Measurements from ENCODE around the gene HSPB7. TPM values are rescaled to one million over a fixed set of nuclear protein-coding genes. Genes with fewer than 3 reads are reported as not detected.

The HSPB7 gene
- total RNA-seq, 1 experiment from 2014 or later, result 0.11 TPM

GRCh38 chr1:16009678-16010077, 8.2 kb downstream of the HSPB7 start:
- Mint-ChIP-seq H3K27me3 (ENCODE audit: low read depth) (no peaks in the 10 kb centered on the region), H3K27ac (no peak overlapping the region), H3K9me3 (no peaks in the 10 kb centered on the region), H3K4me1 (peaks cover 29% of the 10 kb centered on the region), H3K36me3 (no peaks in the 10 kb centered on the region), H3K4me3 (no peak overlapping the region)
- TF ChIP-seq OVOL2 (CRISPR knock-in tag; IDR thresholded peaks at IDR 0.05; ENCODE audit: borderline replicate concordance), result no peak
- DNase-seq (ENCODE audit: low spot score), result no peak
- CTCF ChIA-PET, result interaction anchor here (0.5 to 3.2 kb wide), 11 partner anchors 10 to 218 kb away, joined by 3 to 24 read pairs (median 5); no protein-coding TSS in a partner anchor
- no peak for ATAC-seq
- POLR2A ChIA-PET, result no interaction called here

- Mint-ChIP-seq H3K9me3 (no peaks in the 10 kb centered on the region), H3K36me3 (no peaks in the 10 kb centered on the region), H3K4me1 (peaks cover 24% of the 10 kb centered on the region), H3K27ac (no peak overlapping the region), H3K27me3 (ENCODE audit: low read depth) (no peaks in the 10 kb centered on the region), H3K4me3 (no peak overlapping the region)
- ChIA-PET CTCF (interaction anchor here (0.5 to 3.2 kb wide), 10 partner anchors 10 to 193 kb away, joined by 3 to 24 read pairs (median 6); no protein-coding TSS in a partner anchor), POLR2A (no interaction called here)
- ATAC-seq, result peak; percentile 53
- TF ChIP-seq ZNF121 (CRISPR knock-in tag; IDR thresholded peaks at IDR 0.05), result 0 out of 2 replicates have a peak, but pooled peaks have one; percentile 13
- no peak for TF ChIP-seq USF2 (CRISPR knock-in tag; IDR thresholded peaks at IDR 0.05)
- no peak for TF ChIP-seq ZNF425 (CRISPR knock-in tag; conservative IDR thresholded peaks at IDR 0.05)
- TF ChIP-seq ZNF512 (CRISPR knock-in tag; IDR thresholded peaks at IDR 0.05; ENCODE audit: borderline replicate concordance), result no peak
- peak; percentile 98 for TF ChIP-seq CTCF (IDR thresholded peaks at IDR 0.05)
- TF ChIP-seq ZNF138 (CRISPR knock-in tag; conservative IDR thresholded peaks at IDR 0.05), result no peak
- TF ChIP-seq MYBL2 (CRISPR knock-in tag; IDR thresholded peaks at IDR 0.05), result 0 out of 2 replicates have a peak, but pooled peaks have one; percentile 27
- TF ChIP-seq HMGA2 (CRISPR knock-in tag; IDR thresholded peaks at IDR 0.05), result no peak
- TF ChIP-seq TP53 (CRISPR knock-in tag; IDR thresholded peaks at IDR 0.05), result no peak
- TF ChIP-seq STAT6 (CRISPR knock-in tag; conservative IDR thresholded peaks at IDR 0.05; ENCODE audit: low read depth), result no peak
- TF ChIP-seq ATF2 (CRISPR knock-in tag; IDR thresholded peaks at IDR 0.05; ENCODE audit: borderline replicate concordance, low read depth), result no peak
- TF ChIP-seq ATF1 (CRISPR knock-in tag; IDR thresholded peaks at IDR 0.05), result no peak
- DNase-seq (ENCODE audit: low spot score), result peak; percentile 97
Measured at GRCh38 chr1:16009030-16009460, 8.8 kb downstream of the HSPB7 start.

Data from WTC11 (cell line).